SJSA1 (cell line): ENCODE results near the gene TSPYL6. TPM values are rescaled to one million over a fixed set of nuclear protein-coding genes. Genes with fewer than 3 reads are reported as not detected.
A peak's percentile ranks its signal among the peaks of the same experiment; 100 is the strongest.
"Not testable (repeated sequence)": the region's sequence is repeated elsewhere in the genome, so short reads cannot be mapped to it uniquely, and the experiment has no call there.

ENCODE experiments used
- DNase-seq, 2 experiments: peaks; one replicate each; pipeline ENCODE4 v3.0.0-alpha.2; 2015 to 2020; ENCODE audit warnings: low spot score in 2 of 2, low read depth in 1 of 2
- H3K27ac ChIP-seq: fragments of 250-450 bp; sonication (Bioruptor Pico); 2 replicates; pipeline ENCODE4 v1.5.1; 2020; ENCODE audit warnings: mild to moderate bottlenecking, moderate library complexity
- H3K27me3 ChIP-seq: fragments of 250-450 bp; sonication (Bioruptor Pico); replicated peaks from 2 replicates; pipeline ENCODE4 v1.5.1; 2020; ENCODE audit warnings: mild to moderate bottlenecking, moderate library complexity
- H3K36me3 ChIP-seq: fragments of 250-450 bp; sonication (Bioruptor Pico); 2 replicates; pipeline ENCODE4 v1.5.1; 2020; ENCODE audit warnings: mild to moderate bottlenecking
- H3K4me1 ChIP-seq: fragments of 250-450 bp; sonication (Bioruptor Pico); replicated peaks from 2 replicates; pipeline ENCODE4 v1.6.1; 2021; ENCODE audit warnings: mild to moderate bottlenecking
- H3K4me3 ChIP-seq: fragments of 250-450 bp; sonication (Bioruptor Pico); 2 replicates; pipeline ENCODE4 v1.5.1; 2020; ENCODE audit warnings: mild to moderate bottlenecking
- H3K9me3 ChIP-seq: fragments of 250-450 bp; sonication (Bioruptor Pico); replicated peaks from 2 replicates; pipeline ENCODE4 v1.5.1; 2020; ENCODE audit warnings: mild to moderate bottlenecking
- total RNA-seq: library from RNA; depleted of rRNA; stranded (reverse); fragments of >200 nt; shearing (Covaris generic); gene quantifications from 2 replicates; pipeline ENCODE4 v1.2.3, GENCODE V29; 2014

TSPYL6 gene
- total RNA-seq, 1 experiment from 2014 or later: not detected

DNA sequence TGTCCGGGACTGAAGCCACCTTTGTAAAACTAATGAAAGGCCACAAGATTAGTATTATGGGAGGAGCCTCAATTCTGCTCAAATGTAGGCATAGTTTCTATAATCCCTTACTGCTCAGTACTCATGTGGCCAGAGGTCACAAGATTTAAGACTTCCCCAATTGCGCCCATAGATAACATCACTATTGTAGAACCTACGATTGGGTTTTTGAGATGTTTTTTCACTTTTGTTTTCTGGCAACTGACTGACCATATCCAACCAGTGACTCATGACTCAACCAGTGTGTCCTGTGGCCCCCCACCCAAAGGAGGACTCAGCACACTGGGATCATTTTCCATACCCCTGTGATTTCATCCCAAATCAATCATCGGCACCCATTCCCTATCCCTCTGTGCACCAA is 15.2 kb upstream of the TSPYL6 start:
- Histone ChIP-seq H3K4me1 (no peaks in the 10 kb centered on the region), H3K9me3 (no peaks in the 10 kb centered on the region), H3K4me3 (no peak overlapping the region), H3K36me3 (no peaks in the 10 kb centered on the region), H3K27me3 (no peaks in the 10 kb centered on the region), H3K27ac (no peak overlapping the region)
- no peak for DNase-seq

DNA sequence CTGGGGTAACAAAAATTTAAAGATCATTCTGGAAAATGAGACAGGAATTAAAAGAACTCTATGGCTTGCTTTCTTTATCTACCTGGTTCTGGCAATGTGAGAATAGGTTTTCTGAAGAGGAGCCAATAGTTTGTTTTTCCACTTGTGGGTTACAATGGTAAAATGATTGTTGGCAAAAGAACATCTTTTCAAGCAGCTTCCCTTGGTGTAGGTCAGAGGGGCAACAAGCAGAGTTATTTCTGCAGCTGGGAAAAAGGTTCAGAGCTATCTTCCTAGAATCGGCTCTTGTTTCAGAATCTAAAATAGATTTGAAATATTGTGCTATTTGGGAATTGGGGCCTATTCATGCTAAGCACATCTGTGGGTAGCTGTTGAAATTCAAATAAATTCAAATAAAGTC is 11.5 kb upstream of the TSPYL6 start:
- no peak for DNase-seq
- no peaks in the 10 kb centered on the region for H3K4me1 ChIP-seq
- H3K27me3 ChIP-seq: no peaks in the 10 kb centered on the region
- H3K36me3 ChIP-seq: no peaks in the 10 kb centered on the region
- H3K4me3 ChIP-seq: no peak overlapping the region
- H3K9me3 ChIP-seq: no peaks in the 10 kb centered on the region
- no peak overlapping the region for H3K27ac ChIP-seq

DNA sequence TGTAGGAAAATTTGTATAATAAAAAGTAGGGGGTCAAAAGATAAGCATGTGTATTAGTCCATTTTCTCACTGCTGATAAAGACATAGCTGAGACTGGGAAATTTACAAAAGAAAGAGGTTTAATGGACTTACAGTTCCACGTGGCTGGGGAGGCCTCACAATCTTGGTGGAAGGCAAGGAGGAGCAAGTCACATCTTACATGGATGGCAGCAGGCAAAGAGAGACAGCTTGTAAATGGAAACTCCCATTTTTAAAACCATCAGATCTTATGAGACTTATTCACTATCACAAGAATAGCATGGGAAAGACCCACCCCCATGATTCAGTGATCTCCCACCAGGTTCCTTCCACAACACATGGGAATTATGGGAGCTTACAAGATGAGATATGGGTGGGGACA is 9.1 kb upstream of the TSPYL6 start:
- not testable (repeated sequence) for H3K4me3 ChIP-seq, H3K36me3 ChIP-seq, H3K27ac ChIP-seq, H3K9me3 ChIP-seq, DNase-seq, H3K27me3 ChIP-seq
- peaks cover 18% of the 10 kb centered on the region for H3K4me1 ChIP-seq

DNA sequence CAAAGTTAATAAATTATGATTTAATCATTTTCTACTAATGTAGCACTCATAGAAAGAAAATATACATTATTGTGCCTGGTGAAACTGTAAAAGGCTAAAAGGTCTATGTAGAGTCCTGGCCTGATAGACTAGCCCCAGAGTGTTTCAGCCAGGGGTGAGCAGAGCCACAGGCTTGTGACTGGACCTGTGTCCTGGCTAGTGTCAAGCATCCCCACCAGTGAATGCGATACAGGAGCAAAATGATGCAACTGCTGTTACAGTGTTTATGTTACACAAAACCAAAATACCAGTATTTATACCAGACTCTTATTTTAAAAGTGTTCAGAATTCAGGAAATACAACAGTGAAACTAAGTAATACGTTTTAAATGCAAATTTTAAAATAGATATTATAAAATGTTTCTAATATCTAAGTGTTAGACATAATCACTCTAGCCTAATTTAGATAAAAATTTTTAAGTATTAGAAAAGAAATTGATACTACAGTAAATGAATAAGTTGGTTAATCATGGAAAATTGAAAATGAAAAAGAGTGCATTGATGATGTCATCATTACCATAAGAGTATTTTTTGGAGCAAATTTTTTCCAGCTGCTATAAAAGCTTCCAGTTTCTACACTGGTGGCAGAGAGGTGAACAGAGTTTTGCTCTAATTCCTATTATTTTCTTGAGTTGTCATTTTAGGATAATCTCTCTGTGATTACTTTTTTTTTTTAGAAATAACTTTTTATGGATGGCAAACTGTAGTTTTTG is 6.2 kb upstream of the TSPYL6 start:
- no peak for DNase-seq
- H3K4me3 ChIP-seq: no peak overlapping the region

DNA sequence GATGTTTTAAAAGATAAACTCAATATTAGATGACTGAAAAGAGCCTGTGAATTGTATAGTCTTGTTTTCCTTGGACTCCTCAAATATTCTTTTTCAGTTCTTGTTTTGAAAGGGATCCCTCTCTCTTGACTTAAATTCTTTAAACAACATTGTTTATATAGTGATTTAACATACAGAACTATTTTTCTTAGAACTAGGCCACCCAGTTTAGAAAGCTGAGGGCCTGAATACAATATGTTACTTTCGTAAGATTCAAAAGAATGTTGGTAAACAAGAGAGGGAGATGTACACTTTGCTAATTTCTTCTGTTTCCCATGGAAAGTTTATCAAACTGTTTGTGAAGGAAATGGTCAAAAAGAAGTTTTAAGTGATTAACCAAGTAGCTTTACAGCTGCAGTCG is 5.5 kb upstream of the TSPYL6 start:
- no peaks in the 10 kb centered on the region for H3K36me3 ChIP-seq
- H3K4me1 ChIP-seq: peaks cover 38% of the 10 kb centered on the region
- no peaks in the 10 kb centered on the region for H3K27me3 ChIP-seq
- H3K27ac ChIP-seq: peak overlapping the region; percentile 57
- peak in 1 of 2 experiments; percentile 75 for DNase-seq
- no peak overlapping the region for H3K4me3 ChIP-seq
- H3K9me3 ChIP-seq: no peaks in the 10 kb centered on the region

More for the DNA sequence above, 6.2 kb upstream of the TSPYL6 start:
- Histone ChIP-seq H3K27ac (peak overlapping the region; percentile 57), H3K9me3 (no peaks in the 10 kb centered on the region), H3K27me3 (no peaks in the 10 kb centered on the region), H3K36me3 (no peaks in the 10 kb centered on the region), H3K4me1 (peaks cover 38% of the 10 kb centered on the region)

DNA sequence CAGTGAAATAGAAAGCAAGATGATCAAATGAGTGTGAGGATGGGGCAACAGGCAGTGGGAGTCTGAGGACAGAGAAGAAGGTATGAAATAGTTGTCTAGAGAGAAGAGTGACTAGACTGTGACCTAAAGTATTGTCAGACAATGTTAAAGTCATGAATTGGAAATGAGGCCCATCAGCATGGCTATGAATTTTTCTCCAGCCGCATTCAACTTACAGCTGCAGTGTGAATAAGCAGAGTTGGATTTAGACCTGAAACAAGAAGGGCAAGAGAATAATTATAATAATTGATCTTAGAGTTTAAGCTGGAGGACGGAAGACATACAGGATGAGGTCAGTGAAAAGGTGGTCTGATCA is 4.2 kb upstream of the TSPYL6 start:
- H3K36me3 ChIP-seq: no peaks in the 10 kb centered on the region
- no peaks in the 10 kb centered on the region for H3K9me3 ChIP-seq
- H3K27me3 ChIP-seq: no peaks in the 10 kb centered on the region
- H3K27ac ChIP-seq: no peak overlapping the region
- DNase-seq: no peak
- H3K4me1 ChIP-seq: peaks cover 38% of the 10 kb centered on the region
- H3K4me3 ChIP-seq: no peak overlapping the region

DNA sequence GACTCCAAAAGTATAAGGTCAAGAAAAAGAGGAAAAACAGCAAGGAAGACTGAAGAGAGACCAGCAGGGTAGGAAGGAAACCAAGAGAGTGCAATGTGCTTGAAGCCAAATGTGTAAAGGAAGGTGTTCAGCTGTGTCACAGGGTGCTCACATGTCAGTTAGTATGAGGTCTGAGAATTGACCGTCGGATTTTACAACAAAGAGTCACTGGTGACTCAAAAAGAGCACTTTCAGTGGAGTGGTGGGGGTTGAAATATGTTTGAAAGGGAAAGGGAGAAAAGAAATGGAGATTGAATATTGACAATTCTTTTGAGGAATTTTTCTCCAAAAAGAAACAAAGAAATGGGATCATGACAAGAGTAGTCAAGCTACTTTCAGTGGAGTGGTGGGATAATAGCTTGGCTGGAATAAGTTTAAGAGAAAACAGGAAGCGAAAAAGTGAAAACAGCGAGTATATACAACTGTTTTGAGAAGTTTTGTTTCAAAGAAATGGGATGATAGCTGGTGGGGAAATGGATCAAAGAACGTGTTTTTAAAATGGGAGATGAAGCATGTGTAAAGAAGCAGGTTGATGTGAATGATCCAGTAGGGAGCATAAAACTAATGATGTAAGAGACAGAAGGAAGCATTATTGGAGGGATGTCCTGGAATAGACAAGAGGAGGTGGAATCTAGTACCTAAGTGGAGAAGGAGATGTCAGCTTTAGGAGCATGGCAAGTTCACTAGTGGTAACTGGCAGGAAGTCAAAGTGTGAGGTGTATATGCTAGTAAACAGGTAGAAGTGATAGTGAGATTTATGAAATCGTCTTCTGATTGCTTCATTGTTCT is 3.6 kb upstream of the TSPYL6 start:
- H3K4me1 ChIP-seq: peaks cover 38% of the 10 kb centered on the region
- DNase-seq: no peak
- no peak overlapping the region for H3K4me3 ChIP-seq
- H3K27me3 ChIP-seq: no peaks in the 10 kb centered on the region
- no peak overlapping the region for H3K27ac ChIP-seq
- H3K36me3 ChIP-seq: no peaks in the 10 kb centered on the region
- H3K9me3 ChIP-seq: no peaks in the 10 kb centered on the region

DNA sequence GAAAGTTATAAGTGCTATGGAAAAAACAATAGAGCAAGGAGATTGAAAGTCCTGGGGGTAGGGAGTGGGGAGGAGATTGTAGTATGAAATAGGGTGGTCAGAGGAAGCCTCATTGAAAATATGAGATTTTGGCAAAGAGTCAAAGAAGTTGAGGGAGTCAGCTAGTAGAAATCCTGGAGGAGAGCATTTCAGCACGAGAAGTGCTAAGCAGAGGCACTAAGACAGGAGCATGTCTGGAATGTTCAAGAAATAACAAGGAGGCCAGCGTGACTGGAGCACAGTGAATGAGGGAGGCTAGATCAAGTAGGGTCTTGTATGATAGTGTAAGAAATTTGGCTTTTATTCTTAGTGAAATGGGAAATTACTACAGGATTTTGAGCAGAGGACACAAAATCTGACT is 2.1 kb upstream of the TSPYL6 start:
- Histone ChIP-seq H3K4me3 (no peak overlapping the region), H3K27me3 (no peaks in the 10 kb centered on the region), H3K27ac (no peak overlapping the region), H3K36me3 (no peaks in the 10 kb centered on the region), H3K4me1 (peaks cover 38% of the 10 kb centered on the region), H3K9me3 (no peaks in the 10 kb centered on the region)
- DNase-seq: no peak

DNA sequence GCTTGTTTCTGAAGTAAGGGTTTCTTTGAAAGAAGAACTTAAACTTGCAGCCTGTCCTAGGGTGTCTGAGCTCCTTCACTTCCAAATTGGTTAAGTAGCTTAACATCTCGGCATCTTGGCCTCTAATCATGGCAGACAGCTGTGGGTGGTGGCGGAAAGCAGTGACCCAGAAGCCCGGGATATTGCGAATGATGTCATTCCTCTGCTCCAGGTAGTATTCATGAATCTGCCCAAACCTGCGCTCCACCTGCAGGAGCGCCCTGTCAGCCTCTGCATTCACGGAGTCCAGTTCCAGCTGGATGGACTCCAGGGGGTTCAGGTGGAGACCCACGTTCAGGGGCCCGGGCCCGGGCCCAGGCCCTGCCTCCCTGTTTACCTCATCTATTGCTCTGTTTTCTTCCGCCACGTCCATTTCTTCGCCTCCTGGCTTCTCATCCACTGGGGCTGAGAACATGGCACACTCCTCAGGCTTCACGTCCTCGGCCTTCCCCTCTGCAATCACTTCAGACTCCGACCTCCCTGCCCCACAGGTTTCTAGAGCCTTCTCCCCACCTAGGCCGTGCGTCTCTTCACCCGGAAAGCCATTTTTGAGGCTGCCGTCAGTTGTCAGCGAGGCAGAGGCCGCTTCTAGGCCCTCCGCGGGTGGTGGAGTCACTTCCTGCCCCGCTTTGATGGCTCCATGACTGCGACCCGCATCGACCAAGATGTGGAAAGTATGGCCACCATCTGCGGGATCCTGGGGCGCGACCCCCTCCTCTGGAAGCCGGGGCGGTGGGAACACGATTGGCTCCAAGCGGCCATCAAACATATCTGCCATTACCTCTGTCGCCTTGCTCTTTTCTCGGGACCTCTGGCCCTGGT is 569 bp downstream of the TSPYL6 start:
- no peak overlapping the region for H3K4me3 ChIP-seq
- no peaks in the 10 kb centered on the region for H3K27me3 ChIP-seq
- peaks cover 24% of the 10 kb centered on the region for H3K4me1 ChIP-seq
- H3K27ac ChIP-seq: no peak overlapping the region
- no peaks in the 10 kb centered on the region for H3K9me3 ChIP-seq
- no peaks in the 10 kb centered on the region for H3K36me3 ChIP-seq
- no peak for DNase-seq

DNA sequence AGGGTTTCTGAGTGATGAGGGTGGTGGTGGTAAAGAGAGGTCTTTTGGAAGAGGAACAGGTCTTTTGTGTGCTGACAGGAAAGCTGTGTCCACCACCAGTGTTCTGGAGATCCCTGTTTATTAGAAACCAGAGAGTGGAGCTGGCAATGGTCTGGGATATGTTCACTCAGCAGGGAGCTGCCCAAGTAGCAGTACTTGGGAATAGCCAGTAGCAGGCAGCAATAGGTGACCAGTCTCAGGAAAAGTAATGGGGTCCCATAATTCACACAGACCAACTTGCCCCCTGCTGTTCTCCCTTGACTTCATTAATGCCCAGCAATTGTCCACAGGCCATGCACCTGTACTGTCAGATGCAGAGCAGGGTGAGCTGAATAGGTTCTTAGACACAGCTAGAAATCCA is 1.8 kb downstream of the TSPYL6 start:
- H3K27me3 ChIP-seq: no peaks in the 10 kb centered on the region
- no peak overlapping the region for H3K4me3 ChIP-seq
- no peaks in the 10 kb centered on the region for H3K9me3 ChIP-seq
- DNase-seq: no peak
- no peak overlapping the region for H3K27ac ChIP-seq
- no peaks in the 10 kb centered on the region for H3K36me3 ChIP-seq
- peaks cover 14% of the 10 kb centered on the region for H3K4me1 ChIP-seq

DNA sequence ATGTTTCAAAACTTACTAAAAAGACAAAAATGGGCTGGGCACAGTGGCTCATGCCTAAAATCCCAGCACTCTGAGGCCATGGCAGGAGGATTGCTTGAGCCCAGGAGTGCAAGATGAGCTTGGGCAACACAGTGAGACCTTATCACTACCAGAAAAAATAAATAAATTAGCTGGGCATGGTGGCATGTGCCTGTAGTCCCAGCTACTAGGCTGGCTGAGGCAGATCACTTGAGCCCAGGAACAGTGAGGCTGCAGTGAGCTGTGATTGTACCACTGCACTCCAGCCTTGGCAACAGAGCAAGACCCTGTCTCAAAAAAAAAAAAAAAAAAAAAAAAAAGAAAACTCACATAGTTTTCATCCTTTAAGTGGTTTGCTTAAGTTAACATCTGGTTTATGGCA is 6.4 kb downstream of the TSPYL6 start:
- H3K36me3 ChIP-seq: no peaks in the 10 kb centered on the region
- no peaks in the 10 kb centered on the region for H3K9me3 ChIP-seq
- no peaks in the 10 kb centered on the region for H3K27me3 ChIP-seq
- no peak for DNase-seq
- no peak overlapping the region for H3K4me3 ChIP-seq
- H3K27ac ChIP-seq: no peak overlapping the region
- peaks cover 19% of the 10 kb centered on the region for H3K4me1 ChIP-seq

DNA sequence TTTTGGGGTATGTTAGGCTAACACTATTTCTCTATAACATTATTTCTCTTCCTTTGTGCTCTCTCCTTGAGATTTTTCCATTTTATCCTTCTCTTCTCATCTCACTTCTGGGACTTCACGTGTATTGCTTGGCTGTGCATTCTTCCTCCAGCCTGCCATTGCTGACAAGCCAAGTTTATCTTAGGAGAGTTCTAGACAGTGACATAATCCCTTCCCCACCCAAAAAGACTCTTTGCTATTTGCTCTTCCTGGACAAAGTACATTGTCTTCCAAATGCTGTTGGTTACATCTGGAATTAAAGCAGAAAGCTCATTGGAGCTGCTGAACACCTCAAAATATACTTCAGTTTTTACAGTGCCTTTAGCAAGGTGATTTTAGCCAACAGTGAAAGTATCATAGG is 8.9 kb downstream of the TSPYL6 start:
- Histone ChIP-seq H3K27ac (no peak overlapping the region), H3K9me3 (no peaks in the 10 kb centered on the region), H3K36me3 (no peaks in the 10 kb centered on the region), H3K4me1 (peaks cover 19% of the 10 kb centered on the region), H3K4me3 (no peak overlapping the region), H3K27me3 (no peaks in the 10 kb centered on the region)
- no peak for DNase-seq

DNA sequence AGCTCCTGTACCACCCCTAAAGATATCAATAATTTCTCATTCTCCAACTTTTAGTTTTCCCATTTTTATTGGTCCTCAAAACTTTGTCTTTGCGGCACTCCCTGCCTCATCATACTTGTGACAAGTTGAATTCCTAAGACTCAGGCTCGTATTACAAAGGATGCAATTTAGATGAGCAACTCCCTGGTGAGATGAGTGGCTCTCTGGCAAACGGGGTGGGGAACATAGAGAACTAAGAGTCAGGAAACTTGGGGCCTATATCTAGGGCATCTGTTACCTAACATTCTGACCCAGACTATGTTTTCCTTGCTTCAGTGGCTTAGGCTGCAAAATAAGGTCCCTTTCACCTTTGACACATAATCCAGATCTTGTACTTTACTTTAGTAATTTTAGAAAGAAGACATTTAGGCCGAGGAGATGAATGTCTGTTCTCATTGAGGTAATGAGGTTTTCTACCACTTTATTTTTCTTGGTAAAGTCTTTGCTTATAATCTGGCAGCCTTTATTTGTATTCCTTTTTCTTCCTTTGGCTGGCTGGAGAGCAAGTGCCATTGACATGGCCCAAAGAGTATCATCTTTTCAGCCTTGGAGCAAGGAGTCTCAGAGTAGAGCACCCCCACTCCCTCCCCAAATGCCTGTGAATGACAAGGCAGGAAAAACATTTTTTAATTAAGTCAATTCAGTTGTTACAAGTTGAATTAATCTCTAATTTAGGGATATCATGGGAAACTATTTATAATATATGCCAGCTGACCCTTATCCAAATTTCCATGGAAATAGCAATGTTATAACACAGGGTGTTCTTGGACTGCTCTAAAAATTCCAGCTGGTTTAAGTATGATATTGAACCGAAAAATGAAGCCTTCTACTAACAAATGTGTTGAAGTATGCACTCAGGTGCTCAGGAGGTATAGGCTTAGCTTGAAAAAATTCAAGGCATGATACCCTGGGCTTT is 15.2 kb downstream of the TSPYL6 start:
- no peak for DNase-seq
- Histone ChIP-seq H3K27ac (no peak overlapping the region), H3K4me3 (no peak overlapping the region), H3K9me3 (no peaks in the 10 kb centered on the region), H3K27me3 (no peaks in the 10 kb centered on the region), H3K36me3 (no peaks in the 10 kb centered on the region), H3K4me1 (peaks cover 31% of the 10 kb centered on the region)
